ENCODE measurements around the gene LCP1. TPM values are rescaled to one million over a fixed set of nuclear protein-coding genes. Genes with fewer than 3 reads are reported as not detected.

Gene LCP1
- total and polyA plus RNA-seq, 4 donors: 42.9 to 539 (median 158) TPM

- peak; percentile 51 to 92 (median 88) for DNase-seq
- WGBS, 2 donors: 67 to 70% methylated on average over 7 of the region's 7 CpGs
Measured at GRCh38 chr13:46154136-46154801, 27.7 kb downstream of the LCP1 start.

GRCh38 chr13:46152627-46153328 is 29.2 kb downstream of the LCP1 start:
- 88 to 96% methylated on average over 6 of the region's 6 CpGs for WGBS, 2 donors
- no peak overlapping the region for H3K4me3 ChIP-seq
- H3K9me3 ChIP-seq (ENCODE audit: control insufficient read depth in 4 of 4, insufficient read depth in 3 of 4, low read length in 3 of 4): peaks cover 0 to 1% (median 0%) of the 10 kb centered on the region in 4 donors
- H3K36me3 ChIP-seq (ENCODE audit: control insufficient read depth in 4 of 4, insufficient read depth in 4 of 4, low read length in 4 of 4): no peaks in the 10 kb centered on the region
- H3K27ac ChIP-seq (ENCODE audit: low read depth in 1 of 2, low read length in 1 of 2): no peak overlapping the region
- ATAC-seq (ENCODE audit: insufficient read depth, low FRiP score) (no peak), DNase-seq (no peak)
- H3K27me3 ChIP-seq (ENCODE audit: control insufficient read depth in 3 of 3, insufficient read depth in 3 of 3, low read length in 2 of 3): peaks cover 0 to 6% (median 0%) of the 10 kb centered on the region in 3 donors
- H3K9ac ChIP-seq (ENCODE audit: insufficient read depth in 1 of 2, low read length in 2 of 2): no peak overlapping the region
- H3K4me1 ChIP-seq (ENCODE audit: control insufficient read depth in 5 of 5, insufficient read depth in 5 of 5, low read length in 5 of 5): peaks cover 0 to 14% (median 0%) of the 10 kb centered on the region in 5 donors
- TF ChIP-seq CTCF (IDR thresholded peaks at IDR 0.05; ENCODE audit: control extremely low read depth, extremely low read depth): no peak

More at GRCh38 chr13:46154136-46154801, 27.7 kb downstream of the LCP1 start:
- peaks cover 0 to 14% (median 0%) of the 10 kb centered on the region in 5 donors for H3K4me1 ChIP-seq (ENCODE audit: control insufficient read depth in 5 of 5, insufficient read depth in 5 of 5, low read length in 5 of 5)
- no peak for TF ChIP-seq CTCF (IDR thresholded peaks at IDR 0.05; ENCODE audit: control extremely low read depth, extremely low read depth)
- H3K9ac ChIP-seq (ENCODE audit: insufficient read depth in 1 of 2, low read length in 2 of 2): no peak overlapping the region
- no peak for ATAC-seq (ENCODE audit: insufficient read depth, low FRiP score)
- H3K36me3 ChIP-seq (ENCODE audit: control insufficient read depth in 4 of 4, insufficient read depth in 4 of 4, low read length in 4 of 4): no peaks in the 10 kb centered on the region
- peaks cover 0 to 6% (median 0%) of the 10 kb centered on the region in 3 donors for H3K27me3 ChIP-seq (ENCODE audit: control insufficient read depth in 3 of 3, insufficient read depth in 3 of 3, low read length in 2 of 3)
- H3K4me3 ChIP-seq: no peak overlapping the region
- no peak overlapping the region for H3K27ac ChIP-seq (ENCODE audit: low read depth in 1 of 2, low read length in 1 of 2)
- peaks cover 0 to 2% (median under 1%) of the 10 kb centered on the region in 4 donors for H3K9me3 ChIP-seq (ENCODE audit: control insufficient read depth in 4 of 4, insufficient read depth in 3 of 4, low read length in 3 of 4)

GRCh38 chr13:46150134-46150693 is 31.8 kb downstream of the LCP1 start:
- Histone ChIP-seq H3K9ac (ENCODE audit: insufficient read depth in 1 of 2, low read length in 2 of 2) (no peak overlapping the region), H3K27ac (ENCODE audit: low read depth in 1 of 2, low read length in 1 of 2) (no peak overlapping the region), H3K4me1 (ENCODE audit: control insufficient read depth in 5 of 5, insufficient read depth in 5 of 5, low read length in 5 of 5) (peaks cover 0 to 18% (median 0%) of the 10 kb centered on the region in 5 donors), H3K4me3 (no peak overlapping the region), H3K27me3 (ENCODE audit: control insufficient read depth in 3 of 3, insufficient read depth in 3 of 3, low read length in 2 of 3) (peaks cover 0 to 6% (median 0%) of the 10 kb centered on the region in 3 donors), H3K9me3 (ENCODE audit: control insufficient read depth in 4 of 4, insufficient read depth in 3 of 4, low read length in 3 of 4) (peaks cover 0 to 1% (median 0%) of the 10 kb centered on the region in 4 donors), H3K36me3 (ENCODE audit: control insufficient read depth in 4 of 4, insufficient read depth in 4 of 4, low read length in 4 of 4) (no peaks in the 10 kb centered on the region)
- DNase-seq (no peak), ATAC-seq (ENCODE audit: insufficient read depth, low FRiP score) (no peak)
- no peak for TF ChIP-seq CTCF (IDR thresholded peaks at IDR 0.05; ENCODE audit: control extremely low read depth, extremely low read depth)
- 98 to 100% methylated on average over 1 of the region's 1 CpG for WGBS, 2 donors
